Activated T-helper 17 cell treated with anti-CD3 and anti-CD28 coated beads, Interleukin-2, amount 50 U/mL, for 72 hours (primary cell): ENCODE measurements around the gene KLK13. TPM values are rescaled to one million over a fixed set of nuclear protein-coding genes. Genes with fewer than 3 reads are reported as not detected.

Experiments
- ATAC-seq: fragments of 150-1000 bp; cut with Tn5 transposase; replicated peaks from 2 replicates; pipeline ENCODE4 v1.10.0; 2021; ENCODE audit warnings: mild to moderate bottlenecking, moderate library complexity
- H3K27ac Mint-ChIP-seq: one replicate; pipeline ENCODE4 v1.8.0; 2022; ENCODE audit warnings: mixed read lengths
- H3K27me3 Mint-ChIP-seq: one replicate; pipeline ENCODE4 v1.8.0; 2022; ENCODE audit warnings: mixed read lengths
- H3K36me3 Mint-ChIP-seq: one replicate; pipeline ENCODE4 v1.8.0; 2022; ENCODE audit warnings: low read depth, mild to moderate bottlenecking, mixed read lengths
- H3K4me1 Mint-ChIP-seq: one replicate; pipeline ENCODE4 v1.8.0; 2022; ENCODE audit warnings: mixed read lengths
- H3K4me3 Mint-ChIP-seq: one replicate; pipeline ENCODE4 v1.8.0; 2022; ENCODE audit warnings: mild to moderate bottlenecking, mixed read lengths
- H3K9me3 Mint-ChIP-seq: one replicate; pipeline ENCODE4 v1.8.0; 2022; ENCODE audit warnings: mixed read lengths
- total RNA-seq, 2 donors: library from RNA; stranded (reverse); gene quantifications; one replicate each; pipeline ENCODE4 v1.2.3, GENCODE V29; 2022

The KLK13 gene
- total RNA-seq, 2 donors from 2014 or later, result not detected

DNA sequence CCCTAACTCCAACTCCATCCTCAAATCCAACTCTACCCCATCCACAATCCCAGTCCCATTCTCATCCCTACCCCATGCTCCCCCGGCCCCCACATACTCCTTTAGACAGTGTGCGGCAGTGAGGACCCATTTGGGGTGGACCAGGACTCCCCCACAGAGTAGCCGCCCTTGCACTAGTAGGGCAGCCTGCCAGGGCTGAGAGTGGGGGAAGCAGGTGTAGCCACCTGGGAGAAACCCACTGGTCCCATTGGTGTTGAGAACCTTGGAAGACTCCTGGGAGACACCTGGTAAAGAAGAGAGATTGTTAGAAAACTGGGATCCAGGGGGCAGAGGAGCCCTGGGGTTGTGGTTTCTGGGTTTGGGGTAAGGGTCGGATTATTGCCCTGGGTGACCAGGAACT lies 4.6 kb downstream of the KLK13 start:
- no peak for ATAC-seq
- no peaks in the 10 kb centered on the region for H3K4me1 Mint-ChIP-seq
- peaks cover 52% of the 10 kb centered on the region for H3K27me3 Mint-ChIP-seq
- H3K4me3 Mint-ChIP-seq, result no peak overlapping the region
- no peak overlapping the region for H3K27ac Mint-ChIP-seq
- H3K9me3 Mint-ChIP-seq, result no peaks in the 10 kb centered on the region
- H3K36me3 Mint-ChIP-seq, result no peaks in the 10 kb centered on the region

DNA sequence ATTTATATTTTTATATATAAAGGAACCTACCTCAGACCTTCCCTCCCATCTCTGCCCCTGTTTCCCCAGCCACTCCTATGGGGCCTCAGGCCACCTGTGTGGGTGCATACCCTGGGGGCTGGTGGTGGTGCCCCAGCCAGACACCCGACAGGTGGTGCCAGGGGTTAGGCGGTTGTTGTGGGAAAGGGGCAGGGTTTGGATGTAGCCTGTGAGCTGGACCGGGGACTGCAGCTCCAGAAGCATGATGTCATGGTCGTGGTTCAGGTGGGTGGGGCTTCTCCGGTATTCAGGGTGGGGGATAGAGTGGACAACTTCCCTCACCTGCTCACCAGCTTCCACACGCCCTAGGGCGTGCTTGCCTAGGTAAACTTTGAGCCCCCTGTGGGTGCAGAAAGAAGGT lies 5.2 kb downstream of the KLK13 start:
- no peak for ATAC-seq
- no peak overlapping the region for H3K27ac Mint-ChIP-seq

DNA sequence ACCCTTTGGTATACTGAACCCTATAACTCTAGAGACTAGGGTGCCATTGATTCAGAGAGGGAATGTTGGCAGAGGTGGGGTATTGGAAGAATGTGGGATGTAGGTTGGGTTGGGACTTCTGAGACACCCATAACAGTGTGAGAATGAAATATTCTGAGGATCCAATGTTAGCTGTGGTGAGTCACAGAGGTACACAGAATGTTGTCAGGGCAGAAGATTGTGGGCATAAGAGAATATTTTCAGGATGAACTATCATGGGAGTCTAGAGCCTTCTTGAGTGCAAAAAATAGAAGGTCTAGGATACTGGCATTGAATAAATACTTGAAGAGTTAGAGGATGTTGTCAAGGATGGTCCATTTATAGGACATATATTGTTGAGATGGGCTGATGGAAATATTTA lies 9.0 kb downstream of the KLK13 start:
- no peak overlapping the region for H3K27ac Mint-ChIP-seq
- no peaks in the 10 kb centered on the region for H3K4me1 Mint-ChIP-seq
- no peaks in the 10 kb centered on the region for H3K36me3 Mint-ChIP-seq
- H3K9me3 Mint-ChIP-seq, result no peaks in the 10 kb centered on the region
- H3K4me3 Mint-ChIP-seq, result no peak overlapping the region
- ATAC-seq, result no peak
- peaks cover 46% of the 10 kb centered on the region for H3K27me3 Mint-ChIP-seq

More for the DNA sequence above, 5.2 kb downstream of the KLK13 start:
- Mint-ChIP-seq H3K27me3 (peaks cover 52% of the 10 kb centered on the region), H3K9me3 (no peaks in the 10 kb centered on the region), H3K36me3 (no peaks in the 10 kb centered on the region), H3K4me3 (no peak overlapping the region), H3K4me1 (no peaks in the 10 kb centered on the region)

DNA sequence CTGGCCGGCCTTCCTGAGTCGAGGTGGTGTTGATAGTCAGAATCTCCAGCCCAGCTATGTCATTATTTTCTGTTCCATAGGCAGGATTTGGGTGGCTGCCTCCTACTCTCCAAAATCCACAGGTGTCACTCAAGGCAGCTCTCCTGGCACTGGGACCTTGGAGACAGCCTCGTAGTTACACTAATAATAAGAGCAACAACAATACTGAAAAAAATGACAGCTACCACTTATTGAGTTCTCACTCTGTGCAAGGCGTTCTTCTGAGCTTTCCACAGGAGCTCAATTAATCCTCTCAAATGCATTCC lies 17.9 kb downstream of the KLK13 start:
- Mint-ChIP-seq H3K36me3 (no peaks in the 10 kb centered on the region), H3K4me1 (no peaks in the 10 kb centered on the region), H3K27ac (no peak overlapping the region), H3K9me3 (no peaks in the 10 kb centered on the region), H3K27me3 (peaks cover 9% of the 10 kb centered on the region), H3K4me3 (no peak overlapping the region)
- ATAC-seq, result no peak

DNA sequence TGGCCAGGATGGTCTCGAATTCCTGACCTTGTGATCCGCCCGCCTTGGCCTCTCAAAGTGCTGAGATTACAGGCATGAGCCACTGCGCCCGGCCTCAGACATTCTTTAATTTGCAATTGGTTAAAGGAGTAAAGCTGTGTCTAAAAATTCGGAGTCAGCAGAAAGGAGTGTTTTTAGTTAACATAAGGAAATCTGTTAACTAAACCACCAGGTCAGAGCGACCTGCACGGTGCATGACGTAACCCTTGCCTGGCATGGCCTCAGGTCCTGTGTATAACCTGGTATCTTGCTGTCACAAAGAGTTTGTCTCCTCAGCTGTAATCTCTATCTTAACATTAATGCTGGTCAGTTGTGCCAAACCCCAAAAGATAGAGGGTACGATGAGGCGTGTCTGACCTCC lies 20.6 kb downstream of the KLK13 start:
- ATAC-seq, result no peak
- peaks cover 9% of the 10 kb centered on the region for H3K27me3 Mint-ChIP-seq
- H3K9me3 Mint-ChIP-seq, result no peaks in the 10 kb centered on the region
- no peaks in the 10 kb centered on the region for H3K4me1 Mint-ChIP-seq
- no peaks in the 10 kb centered on the region for H3K36me3 Mint-ChIP-seq
- H3K27ac Mint-ChIP-seq, result no peak overlapping the region
- no peak overlapping the region for H3K4me3 Mint-ChIP-seq

DNA sequence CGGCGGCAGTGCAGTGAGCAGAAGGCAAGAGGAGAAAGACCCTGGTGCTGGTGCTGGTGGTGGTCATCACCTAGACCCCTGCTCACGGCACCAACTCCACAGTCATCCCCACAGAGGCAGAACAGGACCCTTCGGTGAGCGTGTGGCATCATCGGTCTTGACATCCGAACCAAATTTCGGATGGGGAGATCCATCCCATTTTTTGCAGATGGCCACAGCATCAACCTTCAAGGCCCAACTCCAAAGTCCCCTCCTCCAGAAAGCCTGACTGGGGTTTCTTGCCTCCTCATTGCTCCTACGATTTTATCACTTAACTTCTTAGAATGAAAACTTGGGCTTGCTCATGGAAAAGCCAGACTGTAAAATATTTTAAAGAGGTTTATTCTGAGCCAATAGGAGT lies 21.4 kb downstream of the KLK13 start:
- Mint-ChIP-seq H3K4me3 (no peak overlapping the region), H3K4me1 (no peaks in the 10 kb centered on the region), H3K27ac (no peak overlapping the region), H3K9me3 (no peaks in the 10 kb centered on the region), H3K27me3 (peaks cover 9% of the 10 kb centered on the region), H3K36me3 (no peaks in the 10 kb centered on the region)
- ATAC-seq, result no peak

DNA sequence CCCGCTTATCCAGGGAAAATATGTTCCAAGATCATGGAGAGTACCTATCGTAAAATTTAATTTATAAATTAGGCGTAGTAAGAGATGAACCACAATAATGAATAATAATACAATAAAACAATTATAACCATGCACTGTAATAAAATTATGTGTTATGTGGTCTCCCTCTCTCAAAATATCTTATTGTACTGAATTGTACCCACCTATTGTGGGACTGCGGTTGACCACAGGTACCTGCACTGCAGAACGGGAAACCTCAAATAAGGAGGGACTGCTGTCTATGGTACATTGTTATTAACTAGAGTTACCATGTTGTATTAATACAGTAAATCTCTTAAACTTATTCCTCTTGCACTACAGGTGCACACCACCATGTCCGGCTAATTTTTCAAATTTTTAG lies 24.7 kb downstream of the KLK13 start:
- no peak for ATAC-seq
- H3K9me3 Mint-ChIP-seq, result no peaks in the 10 kb centered on the region
- no peak overlapping the region for H3K4me3 Mint-ChIP-seq
- no peaks in the 10 kb centered on the region for H3K4me1 Mint-ChIP-seq
- H3K27ac Mint-ChIP-seq, result no peak overlapping the region
- H3K27me3 Mint-ChIP-seq, result no peaks in the 10 kb centered on the region
- no peaks in the 10 kb centered on the region for H3K36me3 Mint-ChIP-seq

DNA sequence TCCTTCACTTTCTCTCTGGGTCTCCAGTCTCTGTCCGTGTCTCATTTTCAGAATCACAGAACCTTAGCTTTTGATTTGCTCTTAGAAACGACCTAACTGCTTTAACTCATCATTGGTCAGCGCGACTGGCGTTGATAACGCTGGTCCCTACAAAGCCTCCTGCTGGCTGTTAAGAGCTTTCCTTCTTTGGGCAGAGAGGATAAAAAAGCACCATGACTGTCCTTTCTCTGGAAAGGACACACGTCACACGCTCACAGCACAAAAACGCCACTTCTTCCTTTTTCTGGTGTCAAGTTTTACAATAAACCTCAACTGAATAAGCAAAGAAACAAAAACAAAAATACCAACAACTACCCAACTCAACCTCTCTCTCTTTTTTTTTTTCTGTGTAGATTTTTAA lies 28.4 kb downstream of the KLK13 start:
- H3K4me3 Mint-ChIP-seq, result no peak overlapping the region
- no peaks in the 10 kb centered on the region for H3K4me1 Mint-ChIP-seq
- ATAC-seq, result no peak
- H3K27me3 Mint-ChIP-seq, result peaks cover 11% of the 10 kb centered on the region
- H3K36me3 Mint-ChIP-seq, result no peaks in the 10 kb centered on the region
- H3K9me3 Mint-ChIP-seq, result no peaks in the 10 kb centered on the region
- no peak overlapping the region for H3K27ac Mint-ChIP-seq

DNA sequence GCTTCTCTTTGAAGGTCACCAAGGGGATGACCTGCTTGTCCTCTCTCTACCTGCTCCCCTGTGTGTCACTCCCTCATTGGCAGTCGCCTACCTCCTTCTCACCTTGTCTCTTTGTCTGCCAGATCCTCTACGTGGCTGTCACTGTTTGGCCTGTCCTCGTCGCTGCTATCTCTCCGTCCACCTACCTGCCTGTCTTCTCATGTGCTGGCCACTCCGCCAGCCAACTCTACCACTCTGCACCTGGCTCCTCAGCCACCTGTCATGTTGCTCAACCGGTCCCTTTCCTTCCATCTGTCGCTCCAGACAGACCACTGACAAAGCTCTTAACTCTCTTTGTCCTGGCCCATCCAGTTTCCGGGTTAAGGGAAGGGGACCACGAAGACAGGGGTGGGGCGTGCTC lies 30.2 kb downstream of the KLK13 start, which contains the start of gene KLK12:
KLK12 (minus strand) TSS at position 299 of the 400 bp plus-strand sequence. CDS start 381 bp downstream, outside the sequence.
- Mint-ChIP-seq H3K27me3 (peaks cover 20% of the 10 kb centered on the region), H3K27ac (no peak within 1 kb of the TSS), H3K36me3 (no peaks in the 10 kb centered on the region), H3K4me1 (no peaks in the 10 kb centered on the region), H3K4me3 (no peak within 1 kb of the TSS), H3K9me3 (no peaks in the 10 kb centered on the region)
- no peak for ATAC-seq

DNA sequence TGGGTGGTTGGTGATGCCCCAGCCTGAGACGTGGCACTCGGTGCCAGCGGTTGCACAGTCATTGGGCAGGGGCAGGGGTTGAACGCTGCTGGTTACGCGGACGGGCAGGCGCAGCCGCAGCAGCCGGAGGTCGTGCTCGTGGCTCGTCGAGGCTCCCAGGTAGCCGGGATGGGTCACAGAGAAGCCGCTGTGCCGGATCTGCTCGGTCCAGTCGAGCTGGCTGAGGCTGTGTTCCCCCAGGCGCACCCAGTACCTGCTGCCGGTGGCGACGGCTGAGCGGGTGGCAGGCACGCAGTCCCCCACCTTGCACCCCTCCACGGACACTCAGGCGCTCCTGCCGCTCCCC lies 33.0 kb downstream of the KLK13 start:
- H3K4me1 Mint-ChIP-seq, result no peaks in the 10 kb centered on the region
- peaks cover 30% of the 10 kb centered on the region for H3K27me3 Mint-ChIP-seq
- H3K36me3 Mint-ChIP-seq, result no peaks in the 10 kb centered on the region
- H3K4me3 Mint-ChIP-seq, result no peak overlapping the region
- H3K27ac Mint-ChIP-seq, result no peak overlapping the region
- H3K9me3 Mint-ChIP-seq, result no peaks in the 10 kb centered on the region
- ATAC-seq, result no peak

DNA sequence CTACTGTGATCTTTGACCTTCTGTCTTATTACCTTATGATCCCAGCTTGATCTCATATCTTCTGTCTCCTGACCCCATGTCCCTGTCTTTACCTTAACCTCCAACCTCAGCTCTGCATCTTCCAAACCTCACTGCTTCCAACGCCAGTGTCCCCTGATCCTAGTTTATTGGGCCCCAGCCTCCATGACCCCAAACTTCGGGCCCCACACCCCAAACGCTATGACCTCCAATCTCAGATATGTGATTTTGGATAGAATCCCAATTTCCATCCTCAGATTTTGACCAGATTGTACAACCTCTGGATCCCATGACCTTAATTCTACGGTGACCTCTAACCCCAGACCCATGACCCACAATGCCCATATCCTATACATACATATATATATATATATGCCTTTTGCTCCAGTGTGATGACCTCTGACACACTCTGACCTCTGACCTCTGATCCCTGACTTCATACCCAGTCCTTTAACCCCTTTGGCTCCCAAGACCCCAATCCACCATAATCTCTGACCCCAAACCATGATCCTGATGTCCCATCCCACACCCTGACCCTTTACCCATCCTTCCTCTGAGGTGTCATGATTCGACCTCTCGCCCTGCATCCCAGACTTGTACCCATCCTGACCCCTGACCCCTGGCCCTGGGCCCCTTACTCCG lies 33.5 kb downstream of the KLK13 start:
- Mint-ChIP-seq H3K4me3 (no peak overlapping the region), H3K36me3 (no peaks in the 10 kb centered on the region), H3K9me3 (no peaks in the 10 kb centered on the region), H3K27me3 (peaks cover 34% of the 10 kb centered on the region), H3K4me1 (no peaks in the 10 kb centered on the region), H3K27ac (no peak overlapping the region)
- ATAC-seq, result no peak

DNA sequence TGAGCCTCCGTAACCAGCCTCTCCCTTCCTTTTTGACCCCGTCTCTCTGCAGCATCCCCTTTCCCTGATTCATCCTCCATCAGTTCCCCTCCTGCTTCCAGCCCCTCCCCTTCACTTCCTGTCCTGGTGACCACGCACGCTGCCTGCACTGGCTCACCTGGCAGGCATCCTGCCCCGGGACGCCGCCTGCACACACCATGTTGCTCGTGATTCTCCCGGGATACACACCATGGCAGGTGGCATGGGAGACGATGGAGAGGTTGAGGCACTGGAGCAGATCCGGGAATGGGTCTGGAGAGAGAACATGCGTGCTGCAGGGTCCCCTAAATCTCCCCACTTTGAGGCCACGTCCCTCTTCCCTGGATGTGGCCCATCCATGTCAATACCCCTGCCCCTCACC lies 34.3 kb downstream of the KLK13 start:
- ATAC-seq, result no peak
- H3K9me3 Mint-ChIP-seq, result no peaks in the 10 kb centered on the region
- H3K27me3 Mint-ChIP-seq, result peaks cover 34% of the 10 kb centered on the region
- no peak overlapping the region for H3K4me3 Mint-ChIP-seq
- H3K4me1 Mint-ChIP-seq, result no peaks in the 10 kb centered on the region
- H3K36me3 Mint-ChIP-seq, result no peaks in the 10 kb centered on the region
- no peak overlapping the region for H3K27ac Mint-ChIP-seq

DNA sequence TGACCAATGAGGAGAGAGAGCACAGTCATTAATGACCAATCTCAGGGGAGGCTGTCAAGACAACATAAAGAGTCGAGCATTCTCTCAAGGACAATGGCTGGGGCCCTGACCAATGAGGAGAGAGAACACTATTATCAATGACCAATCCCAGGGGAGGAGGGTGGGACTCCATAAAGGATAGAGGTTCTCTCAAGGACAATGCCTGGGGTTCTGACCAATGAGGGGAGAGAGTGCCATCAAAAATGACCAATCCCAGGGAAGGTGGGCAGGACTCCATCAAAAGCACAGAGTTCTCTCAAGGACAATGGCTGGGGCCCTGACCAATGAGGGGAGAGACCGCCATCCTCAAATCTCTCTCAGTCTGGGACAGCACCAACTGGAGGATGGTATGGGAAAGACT lies 35.2 kb downstream of the KLK13 start:
- no peak overlapping the region for H3K4me3 Mint-ChIP-seq
- H3K36me3 Mint-ChIP-seq, result no peaks in the 10 kb centered on the region
- H3K9me3 Mint-ChIP-seq, result no peaks in the 10 kb centered on the region
- no peaks in the 10 kb centered on the region for H3K4me1 Mint-ChIP-seq
- no peak for ATAC-seq
- peaks cover 37% of the 10 kb centered on the region for H3K27me3 Mint-ChIP-seq
- H3K27ac Mint-ChIP-seq, result no peak overlapping the region

DNA sequence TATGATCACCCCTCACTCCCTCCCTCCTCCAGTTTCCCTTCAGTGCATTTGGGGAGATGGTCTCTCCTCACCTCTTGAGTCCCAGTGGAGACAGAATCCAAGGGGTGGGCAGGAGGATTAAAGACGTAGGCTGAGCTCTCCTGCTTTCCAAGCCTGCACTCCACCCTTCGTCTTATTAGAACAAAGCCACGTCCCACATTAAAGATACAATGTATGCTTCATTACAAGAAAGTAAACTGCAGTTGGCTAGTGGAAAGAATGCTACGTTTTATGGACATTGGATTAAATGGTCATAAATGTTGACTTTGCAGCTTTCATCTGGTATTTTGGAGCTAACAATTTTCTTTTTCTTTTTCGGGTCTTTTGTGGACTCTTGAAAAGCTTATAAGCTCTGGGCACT lies 37.0 kb downstream of the KLK13 start:
- Mint-ChIP-seq H3K4me3 (no peak overlapping the region), H3K4me1 (no peaks in the 10 kb centered on the region)

DNA sequence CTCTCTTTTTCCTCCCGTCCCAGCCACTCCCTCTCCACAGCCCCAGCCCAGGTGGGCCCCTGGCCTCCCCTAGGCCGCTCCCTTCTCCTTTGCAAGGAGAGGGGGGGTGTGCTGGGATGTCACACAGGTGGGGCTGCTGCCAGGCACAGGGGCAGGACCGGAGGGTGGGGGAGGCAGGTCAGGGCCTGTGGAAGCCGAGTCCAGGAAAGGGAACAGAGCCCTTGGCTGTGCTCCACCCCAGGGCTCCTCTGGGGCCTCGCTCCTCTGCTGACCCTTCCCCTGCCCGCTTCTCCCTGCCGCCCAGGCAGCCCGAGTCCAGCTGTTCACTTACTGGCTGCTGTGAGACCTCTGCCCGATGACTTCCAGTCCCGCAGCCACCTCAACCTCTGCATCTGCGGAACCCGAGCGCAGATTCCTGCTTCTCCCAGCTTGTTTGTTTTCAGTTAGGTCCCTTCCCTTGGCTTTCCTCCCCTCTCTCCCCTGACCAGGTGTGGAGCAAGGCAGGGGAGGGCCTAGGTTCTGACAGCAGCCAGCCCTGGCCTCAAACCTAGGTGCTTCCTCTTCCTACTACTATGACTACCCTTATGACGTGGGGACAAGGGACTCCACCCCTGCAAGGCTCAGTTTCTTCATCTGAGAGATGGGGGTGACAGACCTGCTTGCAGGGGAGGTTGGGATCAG lies 37.6 kb downstream of the KLK13 start:
- ATAC-seq, result no peak
- H3K36me3 Mint-ChIP-seq, result no peaks in the 10 kb centered on the region
- H3K27me3 Mint-ChIP-seq, result peaks cover 46% of the 10 kb centered on the region
- H3K4me1 Mint-ChIP-seq, result no peaks in the 10 kb centered on the region
- H3K4me3 Mint-ChIP-seq, result no peak overlapping the region
- no peak overlapping the region for H3K27ac Mint-ChIP-seq
- H3K9me3 Mint-ChIP-seq, result no peaks in the 10 kb centered on the region

More for the DNA sequence above, 37.0 kb downstream of the KLK13 start:
- Mint-ChIP-seq H3K36me3 (no peaks in the 10 kb centered on the region), H3K9me3 (no peaks in the 10 kb centered on the region), H3K27me3 (peaks cover 40% of the 10 kb centered on the region), H3K27ac (no peak overlapping the region)
- no peak for ATAC-seq

DNA sequence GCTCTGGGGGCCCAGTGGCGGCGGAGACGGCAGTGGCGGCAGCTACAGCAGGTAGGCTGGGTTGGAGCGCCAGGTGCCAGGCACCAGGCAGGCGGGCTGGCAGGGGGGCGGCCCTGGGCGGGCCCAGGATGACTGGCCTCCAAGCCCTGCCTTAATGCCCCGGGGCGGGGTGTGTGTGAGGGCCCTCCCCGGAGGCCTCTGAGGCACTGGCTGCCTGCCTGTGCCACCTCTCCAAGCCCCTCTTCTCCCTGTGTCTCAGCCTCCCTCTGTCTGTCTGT lies 38.4 kb downstream of the KLK13 start, which contains the start of gene KLK11:
KLK11 (minus strand) TSS at position 63 of the 278 bp plus-strand sequence. CDS start 985 bp downstream, outside the sequence.
- no peak within 1 kb of the TSS for H3K4me3 Mint-ChIP-seq

More for the DNA sequence above, 38.4 kb downstream of the KLK13 start, which contains the start of gene KLK11:
- Mint-ChIP-seq H3K27ac (no peak within 1 kb of the TSS), H3K9me3 (no peaks in the 10 kb centered on the region), H3K36me3 (no peaks in the 10 kb centered on the region), H3K27me3 (peaks cover 44% of the 10 kb centered on the region), H3K4me1 (no peaks in the 10 kb centered on the region)
- no peak for ATAC-seq
